Measurements from ENCODE around the gene FGF9.

The FGF9 gene

DNA sequence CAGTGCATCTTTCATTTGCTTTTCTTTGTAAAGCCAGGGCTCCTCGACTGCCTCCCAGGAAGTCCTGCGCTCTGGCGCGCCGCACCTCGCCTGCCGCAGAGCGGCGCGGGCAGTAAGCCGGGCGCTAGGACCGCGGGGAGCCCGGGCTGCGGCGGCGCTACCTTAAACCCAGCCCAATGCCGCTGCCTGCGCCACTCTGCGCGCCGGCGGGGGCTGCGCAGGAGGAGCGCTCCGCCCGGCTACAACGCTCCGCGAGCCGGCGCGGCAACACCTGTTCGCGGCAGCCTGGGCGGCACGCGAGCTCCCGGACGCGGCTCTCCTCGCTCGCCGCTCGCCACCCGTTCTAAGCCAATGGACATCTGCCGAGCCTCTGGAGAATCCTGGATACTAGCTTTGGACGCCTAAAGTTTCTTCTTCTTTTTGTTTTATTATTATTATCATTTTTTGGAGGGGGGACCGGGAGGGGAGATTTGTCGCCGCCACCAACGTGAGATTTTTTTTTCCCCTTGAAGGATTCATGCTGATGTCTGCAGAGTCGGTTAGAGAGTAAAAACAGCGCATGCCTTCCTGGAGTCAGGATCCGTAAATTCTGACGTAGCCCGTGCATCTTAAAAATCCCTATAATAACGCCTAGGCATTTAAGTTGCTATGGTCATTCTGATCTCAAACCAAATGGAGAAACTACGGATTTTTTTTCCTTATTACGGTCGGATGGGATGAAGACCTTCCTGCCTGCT, at the start of gene FGF9:
FGF9 (plus strand) TSS at position 191 of the 737 bp plus-strand sequence. CDS start 840 bp downstream, outside the sequence.
- peak; percentile 30 to 40 for DNase-seq

DNA sequence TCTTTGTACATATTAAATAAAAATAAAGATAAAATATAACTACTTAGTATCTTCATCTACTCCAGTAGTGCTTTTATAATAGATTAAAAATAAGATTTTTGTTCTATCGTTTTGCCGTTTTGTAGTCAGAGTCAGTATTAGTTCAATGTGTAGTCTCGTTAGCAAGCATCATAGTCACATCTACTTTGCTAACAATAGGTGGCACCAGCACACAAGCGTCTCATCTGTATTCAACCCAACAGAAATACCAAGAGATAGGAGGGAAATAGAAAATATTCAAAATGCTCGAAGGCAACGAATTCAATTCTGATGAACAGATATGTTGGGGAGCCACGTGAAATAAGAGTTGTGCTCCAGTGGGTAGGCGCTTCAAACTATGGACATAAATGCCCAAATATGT, 45.5 kb upstream of the FGF9 start:
- peak in 1 of 2 donors; percentile 4 for DNase-seq

DNA sequence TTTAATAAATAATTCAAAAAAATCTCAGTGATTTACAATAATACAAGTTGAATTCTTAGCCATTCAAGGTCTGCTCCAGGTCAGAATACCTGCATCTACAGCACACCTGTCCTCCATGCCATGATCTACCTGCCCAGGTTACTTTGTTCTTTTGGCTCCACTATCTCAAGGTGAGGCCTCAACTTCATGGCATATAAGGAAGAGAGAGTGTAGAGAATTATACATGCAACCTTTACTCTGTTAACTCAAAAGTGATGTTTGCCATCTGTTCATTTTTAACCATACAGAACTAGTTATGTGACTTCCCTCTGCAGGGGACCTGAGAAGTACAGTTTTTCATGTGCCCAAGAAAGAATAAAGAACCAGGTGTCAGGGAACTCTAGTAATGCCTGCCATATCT, 38.7 kb upstream of the FGF9 start:
- no peak for DNase-seq

- DNase-seq, result no peak
Measured at GRCh38 chr13:21636656-21637055, 34.2 kb upstream of the FGF9 start.

DNA sequence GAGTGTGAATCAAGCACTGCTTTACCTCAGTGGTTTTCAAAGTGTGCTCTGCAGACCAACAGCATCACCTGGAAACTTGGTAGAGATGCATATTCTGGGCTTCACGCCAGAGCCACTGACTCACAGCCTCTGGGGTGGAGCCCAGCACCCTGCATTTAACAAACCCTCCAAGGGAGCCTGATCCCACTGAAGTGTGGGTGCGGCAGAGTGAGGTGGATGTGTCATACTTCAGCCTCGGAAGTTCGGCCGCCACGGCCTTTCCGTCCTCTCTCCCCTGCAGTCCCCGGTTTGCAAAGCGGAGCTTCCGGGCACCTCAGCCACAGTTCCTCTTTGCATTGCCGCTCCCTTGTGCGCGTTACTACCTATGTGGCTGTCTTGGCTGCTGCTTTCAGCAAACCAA, 33.6 kb upstream of the FGF9 start:
- peak; percentile 11 to 18 for DNase-seq

GRCh38 chr13:21638319-21639282, 32.3 kb upstream of the FGF9 start:
- DNase-seq, result peak; percentile 8 to 81

DNA sequence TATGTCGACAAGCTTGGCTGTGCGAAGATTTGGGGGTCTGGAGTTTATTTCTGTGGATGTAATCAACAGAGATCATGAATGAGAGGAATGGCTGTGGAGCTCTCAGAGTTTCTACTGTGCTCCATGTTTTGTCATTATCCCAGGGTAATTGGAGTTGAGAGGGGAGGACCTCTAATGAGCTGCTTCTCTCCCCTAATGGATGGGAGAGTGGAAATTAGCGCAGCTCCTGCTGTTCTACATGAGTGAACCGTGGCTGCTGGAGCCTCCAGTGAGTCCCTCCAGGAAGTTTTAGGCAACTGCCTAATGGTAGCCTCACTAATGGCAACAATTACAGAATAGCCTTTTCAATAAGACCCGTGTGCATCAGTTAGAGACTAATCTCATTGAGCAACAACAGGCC, 31.3 kb upstream of the FGF9 start:
- DNase-seq, result no peak

GRCh38 chr13:21641629-21642028, 29.2 kb upstream of the FGF9 start:
- DNase-seq, result no peak

DNA sequence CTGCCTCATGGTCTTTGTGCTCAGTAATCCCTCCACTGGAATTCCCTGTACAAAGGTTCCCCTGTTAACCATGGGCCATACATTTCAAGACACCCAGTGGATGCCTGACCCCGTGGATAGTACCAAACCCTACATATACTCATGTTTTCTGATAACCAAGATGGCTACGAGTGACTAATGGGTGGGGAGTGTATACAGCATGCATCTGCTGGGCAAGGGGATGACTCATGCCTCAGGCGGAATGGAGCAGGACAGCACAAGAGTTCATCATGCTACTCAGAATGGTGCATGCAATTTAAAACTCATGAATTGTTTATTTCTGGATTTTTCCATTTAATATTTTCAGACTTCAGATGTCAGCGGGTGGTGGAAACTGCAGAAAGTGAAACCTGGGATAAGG, 13.3 kb upstream of the FGF9 start:
- no peak for DNase-seq

GRCh38 chr13:21659087-21659486, 11.8 kb upstream of the FGF9 start:
- no peak for DNase-seq

DNA sequence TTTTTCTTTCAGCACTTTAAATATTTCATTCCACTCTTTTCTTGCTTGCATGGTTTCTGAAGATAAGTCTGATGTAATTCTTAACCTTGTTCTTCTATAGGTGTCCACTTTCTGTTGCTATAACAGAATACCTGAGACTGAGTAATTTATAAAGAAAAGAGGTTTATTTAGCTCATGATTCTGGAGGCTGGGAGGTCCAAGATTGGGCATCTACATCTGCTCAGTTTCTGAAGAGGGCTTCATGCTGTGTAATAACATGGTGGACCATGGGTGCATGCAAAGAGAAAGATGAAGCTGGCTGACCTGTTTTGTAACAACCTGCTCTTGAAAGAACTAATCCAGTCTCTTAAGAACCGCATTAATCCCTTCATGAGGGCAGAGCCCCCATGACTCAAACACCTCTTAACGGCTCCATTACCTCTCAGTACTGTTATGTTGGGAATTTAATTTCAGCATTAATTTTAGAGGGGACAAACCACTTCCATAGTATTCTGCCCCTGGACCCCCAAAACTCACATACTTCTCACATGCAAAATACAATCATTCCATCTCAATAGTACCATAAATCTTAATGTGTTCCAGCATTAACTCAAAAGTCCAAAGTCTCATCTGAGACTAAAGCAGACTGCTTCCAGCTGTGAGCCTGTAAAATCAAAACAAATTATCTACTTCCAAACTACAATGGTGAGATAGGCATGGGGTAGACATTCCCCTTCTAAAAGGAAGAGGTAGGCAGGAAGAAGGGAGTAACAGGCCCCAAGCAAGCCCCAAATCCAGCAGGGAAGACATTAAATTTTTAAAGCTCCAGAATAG, 9.6 kb upstream of the FGF9 start:
- no peak for DNase-seq

DNA sequence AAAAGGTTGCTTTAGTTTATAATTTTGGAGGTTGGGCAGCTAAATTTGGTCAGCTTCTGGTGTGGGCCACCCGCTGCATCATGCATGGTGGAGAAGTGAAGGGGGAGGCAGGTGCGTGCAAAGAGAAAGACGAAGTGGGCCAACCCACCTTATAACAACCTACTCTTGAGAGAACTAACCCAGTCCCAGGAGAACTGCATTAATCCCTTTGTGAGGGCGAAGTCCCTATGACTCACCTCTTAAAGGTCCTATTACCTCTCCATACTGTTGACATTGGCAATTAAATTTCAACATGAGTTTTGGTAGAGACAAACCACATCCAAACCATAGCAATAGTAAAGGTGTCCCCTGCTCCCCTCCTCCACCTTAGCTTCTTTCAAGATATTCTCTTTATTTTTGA, 7.7 kb upstream of the FGF9 start:
- no peak for DNase-seq

DNA sequence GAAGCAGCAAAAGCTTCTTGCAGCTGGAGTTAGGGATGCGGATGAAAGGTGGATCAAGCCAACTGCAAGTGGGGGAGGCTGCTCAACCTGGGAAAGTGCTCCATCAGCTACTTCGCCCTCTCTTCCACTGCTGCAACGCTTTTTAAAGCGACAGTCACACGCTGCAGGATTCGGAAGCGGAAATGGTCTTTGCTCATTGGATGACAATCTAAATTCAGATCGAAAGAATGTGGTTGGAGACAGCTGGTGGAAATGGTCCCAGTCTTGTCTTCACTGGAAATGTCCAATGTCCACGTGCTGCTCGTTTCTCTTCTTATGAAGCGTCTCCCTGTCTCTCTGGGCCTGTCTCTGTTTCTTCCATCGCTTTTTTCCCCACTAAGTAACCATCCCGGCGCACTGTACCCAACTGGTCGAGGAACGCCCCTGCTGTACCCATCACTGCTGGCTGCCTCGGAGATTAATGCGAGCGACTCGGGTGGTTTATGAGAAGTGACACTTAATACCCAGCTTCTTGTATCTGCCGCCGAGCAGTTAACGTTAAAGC, 2.1 kb upstream of the FGF9 start:
- DNase-seq, result no peak

DNA sequence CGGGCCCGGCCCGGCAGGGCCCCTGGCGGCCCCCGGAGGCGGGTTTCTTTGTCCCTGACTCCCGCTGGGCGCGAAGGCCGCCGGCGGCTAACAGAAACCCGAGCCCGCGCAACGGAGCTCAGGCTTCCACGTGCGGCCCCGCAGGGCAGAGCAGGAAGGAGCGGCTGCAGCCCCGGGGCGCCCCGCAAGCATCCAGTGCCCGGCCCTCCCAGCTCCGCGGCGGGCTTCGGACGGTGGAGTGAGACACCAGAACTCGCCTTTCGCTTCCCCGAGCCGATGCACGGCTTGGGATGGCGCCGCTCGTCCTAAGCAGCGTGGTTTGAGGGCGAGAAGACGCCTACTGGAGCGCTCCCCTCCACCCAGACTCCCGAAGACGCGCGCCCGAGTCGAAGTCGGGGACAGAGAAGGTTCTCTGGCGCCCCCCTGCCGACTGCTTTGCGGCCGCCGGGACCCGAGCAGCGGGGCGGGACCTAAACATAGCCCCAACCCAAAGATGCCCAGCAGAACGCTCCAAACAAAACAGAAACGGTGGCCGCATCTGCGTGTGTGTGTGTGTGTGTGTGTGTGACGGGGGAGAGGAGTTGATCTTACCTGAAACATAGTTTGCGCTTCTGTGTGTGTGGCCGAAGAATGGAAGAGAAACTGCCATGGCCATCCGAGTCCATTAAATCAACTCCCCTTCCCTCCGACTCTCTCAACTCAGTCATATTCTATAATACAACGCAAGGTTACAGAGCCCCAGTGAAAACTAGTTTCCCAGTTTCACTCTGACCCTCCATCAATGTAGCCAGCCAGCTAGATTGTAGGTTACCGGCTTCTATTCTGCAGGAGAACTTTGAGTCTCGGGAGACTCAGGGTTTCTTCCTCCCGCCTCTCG, 629 bp upstream of the FGF9 start:
- peak in 1 of 2 donors; percentile 9 for DNase-seq

DNA sequence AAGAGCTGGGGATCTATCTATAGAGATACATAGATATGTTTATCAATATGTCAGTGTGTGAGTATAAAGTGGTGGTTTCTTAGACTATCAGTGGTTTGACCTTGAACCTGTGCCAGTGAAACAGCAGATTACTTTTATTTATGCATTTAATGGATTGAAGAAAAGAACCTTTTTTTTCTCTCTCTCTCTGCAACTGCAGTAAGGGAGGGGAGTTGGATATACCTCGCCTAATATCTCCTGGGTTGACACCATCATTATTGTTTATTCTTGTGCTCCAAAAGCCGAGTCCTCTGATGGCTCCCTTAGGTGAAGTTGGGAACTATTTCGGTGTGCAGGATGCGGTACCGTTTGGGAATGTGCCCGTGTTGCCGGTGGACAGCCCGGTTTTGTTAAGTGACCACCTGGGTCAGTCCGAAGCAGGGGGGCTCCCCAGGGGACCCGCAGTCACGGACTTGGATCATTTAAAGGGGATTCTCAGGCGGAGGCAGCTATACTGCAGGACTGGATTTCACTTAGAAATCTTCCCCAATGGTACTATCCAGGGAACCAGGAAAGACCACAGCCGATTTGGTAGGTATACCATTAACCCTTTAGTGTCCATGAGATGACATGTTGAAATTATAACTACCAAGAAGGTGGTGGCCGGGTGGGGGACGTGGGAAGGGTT, 880 bp downstream of the FGF9 start:
- no peak for DNase-seq

- DNase-seq, result no peak
Measured at GRCh38 chr13:21672287-21672680, 1.4 kb downstream of the FGF9 start.

GRCh38 chr13:21672796-21673538, 2.1 kb downstream of the FGF9 start:
- no peak for DNase-seq

DNA sequence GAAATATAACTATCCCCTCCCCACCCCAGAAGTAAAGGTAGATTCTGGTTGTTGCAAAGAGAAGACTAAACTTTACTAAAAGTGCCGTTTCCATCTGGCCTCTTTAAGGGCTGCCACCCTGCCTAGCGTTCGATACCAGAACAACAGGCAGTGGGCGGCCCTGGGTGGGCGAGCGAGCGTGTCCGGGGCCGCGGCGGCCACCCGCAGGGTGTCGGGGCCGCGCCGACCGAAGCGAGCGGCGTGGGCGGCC, 2.6 kb downstream of the FGF9 start:
- no peak for DNase-seq

DNA sequence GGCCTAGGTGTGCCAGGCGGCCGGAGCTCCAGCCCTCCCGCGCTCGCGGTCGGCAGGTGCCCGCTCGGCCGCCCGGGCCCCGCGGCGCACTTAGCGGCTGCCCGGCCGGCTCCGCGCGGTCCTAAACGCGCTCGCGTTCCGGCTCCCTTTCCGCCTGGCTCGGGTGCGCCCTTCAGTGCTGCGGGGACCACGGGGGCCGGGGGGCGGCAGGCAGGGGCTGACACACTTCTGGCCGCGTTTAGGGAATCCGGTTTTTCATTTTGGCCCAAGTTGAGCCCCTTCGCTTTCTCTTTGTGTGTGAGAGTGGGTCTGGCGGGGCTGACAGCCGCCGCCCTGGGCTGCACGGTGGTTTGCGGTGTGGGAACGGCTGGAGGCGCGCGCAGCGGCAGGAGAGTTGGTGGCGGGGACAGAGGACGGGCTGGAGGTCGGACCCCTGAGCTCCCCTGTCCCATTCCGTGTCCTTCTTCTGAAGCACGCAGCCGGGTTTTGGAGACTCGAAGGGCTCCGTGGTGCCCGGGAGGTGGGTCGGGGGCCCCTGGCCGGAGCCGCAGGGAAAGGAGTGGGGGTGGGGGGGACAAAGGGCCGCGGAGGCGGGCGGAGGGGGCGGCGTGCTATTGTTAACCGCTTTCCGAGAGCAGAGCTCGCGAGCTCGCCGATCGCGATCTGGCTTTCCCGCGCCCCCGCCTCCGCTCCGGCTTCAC, 3.1 kb downstream of the FGF9 start:
- no peak for DNase-seq

GRCh38 chr13:21674490-21675009, 3.7 kb downstream of the FGF9 start:
- no peak for DNase-seq

Measured in inflammatory macrophage treated with lipopolysaccharide for 1 hour (primary cell).